IPS-20b (cell line): Measurements from ENCODE around the gene RRP1B.

Experiments used
- H3K27ac ChIP-seq: one replicate; pipeline ENCODE4 v1.5.1; 2013; ENCODE audit warnings: low read length
- H3K27me3 ChIP-seq: 2 replicates; pipeline ENCODE4 v1.6.1; 2013; ENCODE audit warnings: mild to moderate bottlenecking, low read length, inconsistent platforms; ENCODE audit not compliant: insufficient read depth
- H3K36me3 ChIP-seq: 2 replicates; pipeline ENCODE4 v1.6.1; 2013; ENCODE audit warnings: low read depth, mild to moderate bottlenecking, inconsistent platforms, low read length, moderate library complexity; ENCODE audit not compliant: insufficient read depth
- H3K4me1 ChIP-seq: 2 replicates; pipeline ENCODE4 v1.6.1; 2013; ENCODE audit warnings: mild to moderate bottlenecking, control low read depth, inconsistent platforms, low read length, moderate library complexity; ENCODE audit not compliant: insufficient read depth
- H3K4me3 ChIP-seq: 2 replicates; pipeline ENCODE4 v1.5.1; 2013; ENCODE audit warnings: mild to moderate bottlenecking, low read length, inconsistent platforms
- H3K9ac ChIP-seq: 2 replicates; pipeline ENCODE4 v1.6.1; 2013; ENCODE audit warnings: low read depth, mild to moderate bottlenecking, inconsistent platforms, low read length, moderate library complexity
- H3K9me3 ChIP-seq: 2 replicates; pipeline ENCODE4 v1.6.1; 2013; ENCODE audit warnings: mild to moderate bottlenecking, low read depth, low read length, inconsistent platforms; ENCODE audit not compliant: insufficient read depth

The RRP1B gene

DNA sequence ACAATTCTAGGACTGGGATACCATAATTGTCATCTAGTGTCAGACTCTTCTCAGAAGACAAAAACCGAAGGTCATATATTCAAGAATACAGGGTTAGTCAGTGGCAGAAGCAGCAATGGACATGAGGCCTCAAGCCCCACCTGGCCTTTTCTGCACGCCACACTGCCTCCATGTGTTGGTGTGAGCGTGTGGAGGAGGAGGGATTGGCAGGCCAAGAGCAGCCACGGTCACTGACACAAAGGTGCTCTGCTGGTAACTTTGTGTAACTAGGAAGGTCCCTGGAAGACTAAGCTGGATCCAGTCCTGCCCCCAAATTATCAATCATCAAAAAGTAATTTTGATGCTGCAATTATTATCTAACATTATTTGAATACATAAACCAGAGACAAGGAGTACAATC, 35.0 kb upstream of the RRP1B start:
- H3K4me1 ChIP-seq = no peaks in the 10 kb centered on the region
- no peak overlapping the region for H3K4me3 ChIP-seq
- no peak overlapping the region for H3K27ac ChIP-seq
- no peaks in the 10 kb centered on the region for H3K36me3 ChIP-seq
- H3K9ac ChIP-seq = no peak overlapping the region
- H3K9me3 ChIP-seq = peaks cover 14% of the 10 kb centered on the region
- H3K27me3 ChIP-seq = no peaks in the 10 kb centered on the region

DNA sequence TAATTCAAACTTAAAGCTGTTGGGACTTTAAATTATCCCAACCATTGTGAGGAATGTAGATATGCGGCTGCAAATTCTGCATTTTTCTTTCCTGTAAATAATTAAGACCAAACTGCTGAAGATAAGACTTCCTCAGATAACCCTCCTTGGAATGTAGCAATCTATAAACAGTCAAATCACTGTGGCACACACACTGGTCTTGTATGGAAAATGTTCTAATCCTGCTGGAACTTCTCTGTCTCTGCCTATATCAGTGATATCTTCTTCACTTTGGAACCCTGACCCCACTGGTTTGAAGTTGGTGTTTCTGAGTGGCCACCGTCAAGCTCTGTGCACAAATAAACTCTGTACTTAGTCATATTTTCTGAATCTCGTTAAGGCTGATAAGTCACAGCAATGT, 33.0 kb upstream of the RRP1B start:
- Histone ChIP-seq H3K4me3 (no peak overlapping the region), H3K4me1 (no peaks in the 10 kb centered on the region), H3K9ac (no peak overlapping the region), H3K36me3 (no peaks in the 10 kb centered on the region), H3K27ac (no peak overlapping the region), H3K9me3 (peaks cover 4% of the 10 kb centered on the region; the same call in 1 of the 2 replicates), H3K27me3 (no peaks in the 10 kb centered on the region)

GRCh38 chr21:43627527-43627926, 31.8 kb upstream of the RRP1B start:
- H3K9me3 ChIP-seq = peaks cover 4% of the 10 kb centered on the region; the same call in 1 of the 2 replicates
- H3K4me1 ChIP-seq = no peaks in the 10 kb centered on the region
- H3K4me3 ChIP-seq = no peak overlapping the region
- no peak overlapping the region for H3K9ac ChIP-seq
- no peaks in the 10 kb centered on the region for H3K36me3 ChIP-seq
- no peaks in the 10 kb centered on the region for H3K27me3 ChIP-seq
- no peak overlapping the region for H3K27ac ChIP-seq

- Histone ChIP-seq H3K9me3 (peaks cover 4% of the 10 kb centered on the region; the same call in 1 of the 2 replicates), H3K4me3 (no peak overlapping the region), H3K27ac (no peak overlapping the region), H3K36me3 (no peaks in the 10 kb centered on the region), H3K9ac (no peak overlapping the region), H3K4me1 (no peaks in the 10 kb centered on the region), H3K27me3 (no peaks in the 10 kb centered on the region)
Measured at GRCh38 chr21:43631411-43632107, 27.8 kb upstream of the RRP1B start.

DNA sequence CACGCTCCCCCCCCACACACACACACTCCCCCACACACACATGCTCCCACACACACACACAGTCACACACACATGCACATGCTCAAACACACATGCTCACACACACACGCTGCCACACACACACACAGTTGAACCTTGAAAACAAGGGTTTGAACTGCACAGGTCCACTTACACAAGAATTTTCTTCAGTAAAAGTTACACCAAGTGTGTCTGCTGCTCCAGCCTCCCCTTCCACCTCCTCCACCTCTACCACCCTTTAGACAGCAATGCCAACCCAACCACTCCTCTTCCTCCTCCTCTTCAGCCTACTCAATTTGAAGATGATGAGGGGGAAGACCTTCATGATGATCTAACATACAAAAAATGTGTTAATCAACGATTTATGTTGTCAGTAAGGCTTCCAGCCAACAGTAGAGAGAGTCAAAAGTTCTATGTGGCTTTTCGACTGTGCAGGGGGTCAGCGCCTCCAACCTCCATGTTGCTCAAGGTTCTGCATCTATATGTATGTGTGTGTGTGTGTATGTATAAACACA, 26.9 kb upstream of the RRP1B start:
- Histone ChIP-seq H3K4me3 (no peak overlapping the region), H3K27me3 (no peaks in the 10 kb centered on the region), H3K27ac (no peak overlapping the region), H3K36me3 (no peaks in the 10 kb centered on the region), H3K9ac (no peak overlapping the region), H3K4me1 (no peaks in the 10 kb centered on the region), H3K9me3 (peaks cover 4% of the 10 kb centered on the region; the same call in 1 of the 2 replicates)

GRCh38 chr21:43634618-43635017, 24.7 kb upstream of the RRP1B start:
- Histone ChIP-seq H3K9me3 (no peaks in the 10 kb centered on the region), H3K27ac (no peak overlapping the region), H3K4me1 (no peaks in the 10 kb centered on the region), H3K27me3 (no peaks in the 10 kb centered on the region), H3K36me3 (no peaks in the 10 kb centered on the region), H3K9ac (no peak overlapping the region), H3K4me3 (no peak overlapping the region)

- Histone ChIP-seq H3K4me3 (no peak overlapping the region), H3K27ac (no peak overlapping the region), H3K36me3 (no peaks in the 10 kb centered on the region), H3K9me3 (no peaks in the 10 kb centered on the region), H3K9ac (no peak overlapping the region), H3K27me3 (no peaks in the 10 kb centered on the region), H3K4me1 (no peaks in the 10 kb centered on the region)
Measured at GRCh38 chr21:43635436-43635835, 23.9 kb upstream of the RRP1B start.

GRCh38 chr21:43637530-43638158, 21.7 kb upstream of the RRP1B start:
- Histone ChIP-seq H3K27me3 (no peaks in the 10 kb centered on the region), H3K4me3 (no peak overlapping the region), H3K9me3 (no peaks in the 10 kb centered on the region), H3K27ac (no peak overlapping the region), H3K4me1 (no peaks in the 10 kb centered on the region), H3K9ac (no peak overlapping the region), H3K36me3 (no peaks in the 10 kb centered on the region)

- no peaks in the 10 kb centered on the region for H3K27me3 ChIP-seq
- no peak overlapping the region for H3K9ac ChIP-seq
- 0 out of 2 replicates have a peak, but pooled peaks cover 3% of the 10 kb centered on the region for H3K4me1 ChIP-seq
- no peaks in the 10 kb centered on the region for H3K36me3 ChIP-seq
- no peak overlapping the region for H3K4me3 ChIP-seq
- no peak overlapping the region for H3K27ac ChIP-seq
- no peaks in the 10 kb centered on the region for H3K9me3 ChIP-seq
Measured at GRCh38 chr21:43639470-43640353, 19.6 kb upstream of the RRP1B start.

GRCh38 chr21:43640400-43640799, 19.0 kb upstream of the RRP1B start:
- no peaks in the 10 kb centered on the region for H3K36me3 ChIP-seq
- H3K9ac ChIP-seq = no peak overlapping the region
- H3K27ac ChIP-seq = no peak overlapping the region
- H3K27me3 ChIP-seq = no peaks in the 10 kb centered on the region
- no peaks in the 10 kb centered on the region for H3K9me3 ChIP-seq
- no peak overlapping the region for H3K4me3 ChIP-seq
- 0 out of 2 replicates have a peak, but pooled peaks cover 3% of the 10 kb centered on the region for H3K4me1 ChIP-seq

GRCh38 chr21:43643193-43643592, 16.2 kb upstream of the RRP1B start:
- H3K27me3 ChIP-seq = no peaks in the 10 kb centered on the region
- H3K9ac ChIP-seq = no peak overlapping the region
- no peak overlapping the region for H3K4me3 ChIP-seq
- H3K4me1 ChIP-seq = 0 out of 2 replicates have a peak, but pooled peaks cover 3% of the 10 kb centered on the region
- no peak overlapping the region for H3K27ac ChIP-seq
- H3K9me3 ChIP-seq = no peaks in the 10 kb centered on the region
- no peaks in the 10 kb centered on the region for H3K36me3 ChIP-seq
